OCI-M2 (cell line): Measurements from ENCODE around the gene POLL.

ENCODE experiments used
- DNase-seq: peaks from one replicate; lab custom pipeline; 2025; ENCODE audit not compliant: unreplicated experiment; lab: John Stamatoyannopoulos, UW

POLL gene

DNA sequence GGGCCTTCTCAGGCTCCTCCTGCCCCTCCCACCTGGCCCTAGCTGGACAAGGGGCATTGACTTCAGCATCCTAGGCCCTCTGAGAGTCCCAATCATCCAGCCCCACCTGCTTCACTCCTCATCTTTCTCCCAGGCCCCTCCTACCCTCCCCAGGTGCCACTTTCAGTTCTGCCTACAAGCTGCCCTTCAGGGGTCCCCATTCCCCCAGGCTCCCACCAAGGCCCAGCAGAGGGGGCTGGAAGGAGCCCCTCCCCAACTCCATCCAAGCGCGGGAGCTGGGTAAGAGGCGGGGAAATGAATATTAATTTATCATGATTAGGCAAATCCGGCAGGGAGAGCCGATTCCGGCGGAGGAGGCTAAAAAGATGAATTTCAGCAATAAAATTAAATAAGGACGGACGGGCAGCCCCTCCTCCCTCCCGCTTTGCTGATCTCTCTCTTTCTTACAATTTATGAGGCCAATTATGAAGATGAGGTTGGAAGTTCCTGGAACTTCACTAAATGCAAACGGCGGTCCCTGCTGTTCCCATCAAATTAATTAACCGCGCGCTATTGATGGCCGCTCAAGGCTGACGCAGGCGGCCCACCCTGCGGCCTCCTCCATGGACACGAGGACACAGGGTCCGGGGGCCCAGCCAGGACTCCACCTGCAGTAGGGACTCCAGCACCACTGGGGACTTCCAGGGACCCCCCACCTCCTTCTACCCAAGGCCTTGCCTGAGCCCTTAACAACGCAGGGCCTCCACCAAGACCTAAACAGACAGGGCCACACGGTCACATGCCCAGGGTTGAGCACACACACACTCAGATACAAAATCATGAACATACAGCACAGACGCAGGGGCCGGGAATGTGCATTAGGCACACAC lies 13.9 kb downstream of the POLL start:
- DNase-seq: no peak

DNA sequence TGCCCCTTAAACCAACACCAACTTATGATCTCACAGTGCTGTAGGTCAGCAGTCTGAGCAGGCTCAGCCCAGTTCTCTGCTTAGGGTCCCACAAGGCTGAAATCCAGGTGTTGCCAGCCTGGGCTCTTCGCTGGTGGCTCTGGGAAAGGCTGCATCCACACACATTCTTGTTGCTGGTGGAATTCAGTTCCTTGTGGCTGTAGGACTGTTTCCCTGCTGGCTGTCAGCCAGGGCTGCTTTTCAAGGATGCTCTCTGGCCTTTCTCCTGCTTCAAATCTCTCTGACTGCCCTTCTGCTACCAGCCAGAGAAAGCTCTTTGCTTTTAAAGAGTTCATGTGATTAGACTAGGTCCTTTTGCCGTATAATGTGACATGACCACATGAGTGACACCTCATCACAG lies 15.3 kb downstream of the POLL start:
- DNase-seq: no peak

DNA sequence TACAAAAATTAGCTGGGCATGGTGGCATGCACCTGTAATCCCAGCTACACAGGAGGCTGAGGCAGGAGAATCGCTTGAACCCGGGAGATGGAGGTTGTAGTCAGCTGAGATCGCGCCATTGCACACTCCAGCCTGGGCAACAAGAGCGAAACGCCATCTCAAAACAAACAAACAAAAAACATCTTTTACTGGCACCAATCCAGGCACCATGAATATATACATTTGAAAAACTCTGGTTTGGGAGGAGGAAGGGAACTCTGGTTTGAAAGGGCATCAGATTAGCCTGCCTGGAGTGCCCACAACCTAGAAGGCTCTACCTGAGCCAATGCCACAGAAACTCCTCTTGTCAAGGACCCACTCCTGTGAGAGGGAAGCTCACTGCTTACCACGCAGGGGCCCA lies 15.9 kb downstream of the POLL start:
- no peak for DNase-seq

DNA sequence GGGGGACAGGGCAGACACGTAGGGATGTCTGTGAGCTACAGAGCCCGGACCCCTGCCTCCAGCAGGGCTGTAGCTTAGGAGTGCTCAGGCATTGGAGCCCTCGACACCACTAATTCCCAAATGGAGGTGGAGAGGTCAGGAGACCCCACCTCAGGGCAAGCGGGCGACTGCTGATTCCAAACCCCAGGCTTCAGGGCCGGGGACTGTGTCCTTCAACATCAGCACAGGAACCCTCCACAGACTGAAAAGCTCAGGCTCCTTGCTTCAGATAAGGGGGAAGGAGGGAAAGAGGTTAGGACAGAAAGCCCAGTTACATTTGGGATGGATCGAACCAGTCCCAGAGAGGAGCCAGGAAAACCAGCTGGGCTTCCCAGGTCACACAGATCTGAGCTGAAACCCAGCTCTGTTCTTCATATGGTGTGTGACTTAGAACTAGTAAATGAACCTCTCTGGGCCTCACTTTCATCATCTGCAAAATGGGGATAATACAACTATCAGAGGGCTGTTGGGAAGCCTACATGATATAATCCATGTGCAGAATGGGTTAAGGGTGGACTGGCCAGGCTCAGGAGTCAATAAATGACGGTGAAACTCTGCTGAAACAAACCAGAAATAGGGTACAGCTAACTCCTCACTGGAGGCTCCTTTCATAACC lies 16.7 kb downstream of the POLL start:
- no peak for DNase-seq

DNA sequence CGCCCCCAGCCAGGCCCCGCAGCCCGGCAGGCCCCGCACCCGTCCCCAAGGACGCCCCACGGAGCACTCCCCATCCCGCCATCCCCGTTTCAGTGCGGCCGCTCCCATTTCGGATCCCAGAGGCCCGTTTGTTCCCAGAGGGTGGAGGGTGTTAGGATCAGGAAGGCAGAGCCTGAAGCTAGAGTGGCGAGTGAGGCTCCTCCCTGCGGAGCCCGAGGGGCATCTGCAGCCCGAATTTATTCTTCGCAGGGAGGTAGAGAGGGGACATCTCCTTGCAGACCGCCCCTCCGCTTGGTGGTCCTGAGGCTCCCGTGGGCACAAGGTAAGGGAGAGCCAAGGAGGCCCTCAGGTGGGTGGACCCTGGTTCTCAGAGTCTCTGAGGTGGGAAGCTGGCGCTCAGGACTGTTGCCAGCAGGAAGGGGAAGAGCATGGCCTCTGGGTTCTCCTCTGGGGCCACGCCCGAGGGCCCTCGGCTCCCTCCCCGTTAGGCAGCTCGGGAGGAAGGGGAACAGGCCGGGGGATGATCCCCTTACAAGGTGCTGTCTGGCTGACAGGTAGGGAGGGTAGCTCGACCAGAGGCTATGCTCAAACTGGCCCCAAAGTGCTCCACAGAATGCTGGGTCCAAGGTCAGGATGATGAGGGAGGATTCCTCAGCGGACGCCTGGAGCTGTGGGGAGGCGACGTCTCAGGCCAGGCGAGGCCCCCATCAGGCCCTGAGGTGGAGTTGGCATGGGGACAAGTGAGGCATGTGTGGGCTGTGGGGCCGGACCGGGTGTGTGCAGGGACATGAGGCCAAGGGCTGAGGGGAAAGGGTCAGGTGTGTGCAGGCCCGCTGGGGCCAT lies 17.4 kb downstream of the POLL start:
- no peak for DNase-seq

DNA sequence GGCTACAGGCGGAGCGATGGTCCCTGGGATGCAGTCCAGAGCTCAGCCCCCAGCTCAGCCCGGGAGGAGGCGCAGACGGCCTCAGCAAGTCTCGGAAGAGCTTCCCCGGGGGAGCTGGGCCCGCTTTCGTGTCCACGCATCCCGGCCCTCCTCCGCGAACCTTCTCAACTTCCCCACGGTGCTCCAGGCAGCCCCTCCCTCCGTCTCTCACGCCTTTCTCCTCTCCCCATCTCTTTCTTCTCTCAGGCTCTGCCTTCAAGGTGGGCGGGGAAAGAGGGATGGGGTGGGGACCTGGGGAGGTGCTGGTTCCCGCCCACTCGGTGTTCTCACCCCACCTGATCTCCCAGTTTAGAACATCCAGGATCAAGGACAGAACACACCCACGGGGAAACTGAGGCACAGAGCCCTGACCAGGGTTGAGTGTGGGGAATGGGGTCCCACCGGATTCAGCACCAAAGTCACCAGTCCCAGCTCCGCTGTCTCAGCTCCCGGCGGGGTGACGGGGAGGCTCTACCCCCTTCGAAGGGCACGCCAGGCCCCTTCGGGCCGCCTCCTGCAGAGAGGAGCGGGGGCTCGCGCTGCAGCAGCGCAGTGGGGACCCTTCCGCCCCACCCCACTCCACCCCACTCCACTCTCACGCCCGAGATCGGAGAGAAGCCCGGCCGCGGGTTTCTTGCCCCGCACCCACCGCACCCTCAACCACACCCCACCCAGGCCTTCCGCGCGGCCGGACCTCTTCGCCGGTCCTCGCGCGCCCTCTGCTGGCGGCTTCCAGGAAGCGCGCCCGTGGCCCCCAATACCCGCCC lies 18.2 kb downstream of the POLL start:
- no peak for DNase-seq

DNA sequence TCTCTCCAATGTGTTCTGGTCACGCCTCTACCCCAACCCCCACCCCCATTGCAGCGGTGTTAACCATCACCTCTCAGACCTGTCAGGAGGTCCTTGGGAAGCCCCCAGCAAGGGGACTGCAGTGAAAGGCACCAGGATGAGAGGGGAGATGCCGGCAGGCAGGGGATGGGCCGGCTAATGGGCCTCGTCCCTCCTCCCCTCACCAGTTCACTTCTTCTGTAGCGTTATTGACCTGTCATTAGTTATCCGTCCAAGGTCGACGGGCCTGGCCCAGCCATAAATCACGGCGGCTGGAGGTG lies 18.8 kb downstream of the POLL start:
- no peak for DNase-seq

DNA sequence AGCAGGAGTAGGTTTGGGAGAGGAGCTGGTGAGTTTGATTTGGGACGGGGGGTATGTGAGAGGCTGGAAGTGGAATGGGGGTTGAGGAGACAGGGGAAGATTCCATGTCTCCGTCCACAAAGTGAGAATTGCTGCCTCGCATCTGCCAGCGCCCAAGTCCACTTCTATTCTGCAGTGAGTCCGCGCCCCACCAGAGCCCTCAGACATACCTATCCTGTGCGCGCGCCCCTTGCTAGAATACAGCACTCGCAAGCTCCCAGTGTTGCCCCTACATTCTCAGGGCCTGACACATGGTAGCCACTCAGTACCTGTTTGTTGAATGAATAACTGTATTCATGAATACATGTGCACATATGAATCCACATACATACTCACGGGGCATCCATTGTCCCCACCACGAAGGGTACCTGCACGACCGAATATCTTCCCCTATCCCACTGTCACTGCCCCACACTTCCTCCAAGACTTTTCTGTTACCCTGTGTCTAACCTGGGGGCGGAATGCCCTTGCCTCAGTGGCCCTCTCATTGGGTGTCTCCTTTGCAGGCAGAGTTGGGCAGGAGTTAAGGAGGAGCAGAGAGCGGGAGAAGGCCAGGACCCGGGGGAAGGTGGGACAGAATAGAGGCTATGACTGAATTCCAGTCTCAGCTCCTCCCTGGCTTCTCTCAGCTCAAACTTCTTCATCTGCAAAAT lies 19.9 kb downstream of the POLL start:
- no peak for DNase-seq

DNA sequence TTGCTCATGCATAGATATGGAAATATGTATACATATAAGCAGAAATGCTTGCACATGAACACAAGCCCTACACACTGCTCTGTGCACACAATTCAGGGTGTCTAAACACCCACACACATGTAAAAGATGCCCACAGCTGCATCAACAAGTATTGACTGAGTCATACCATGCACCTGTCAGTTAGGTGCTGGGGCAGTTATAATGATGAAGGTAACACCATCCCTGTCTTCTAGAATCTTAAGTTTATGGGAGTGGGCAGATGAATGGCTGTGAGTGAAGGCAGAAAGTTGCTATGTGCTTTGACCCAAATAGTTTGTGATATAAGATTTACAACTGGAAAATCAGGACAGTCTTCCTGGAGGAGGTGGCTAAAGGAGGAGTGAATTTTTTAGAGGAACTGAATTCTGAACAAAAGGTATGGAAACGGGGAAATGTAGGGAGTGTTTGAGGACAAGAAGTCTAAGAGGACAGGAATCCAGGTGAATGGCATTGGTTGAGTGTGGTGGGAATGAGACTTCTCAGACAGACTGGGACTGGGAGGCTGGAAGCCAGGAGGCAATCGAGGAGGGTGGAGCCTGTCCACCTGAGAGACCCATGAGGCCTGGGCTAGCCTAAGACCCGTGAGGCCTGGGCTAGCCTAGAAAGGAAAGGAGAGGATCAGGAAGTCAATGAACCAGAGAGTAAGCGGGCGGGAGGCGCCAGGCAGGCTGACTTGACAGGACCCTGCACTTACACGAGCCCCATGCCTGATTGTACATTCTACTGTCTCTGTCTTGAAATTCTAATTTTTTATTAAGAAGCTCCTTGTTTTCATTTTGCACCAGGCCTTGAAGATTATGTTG lies 20.7 kb downstream of the POLL start:
- no peak for DNase-seq

DNA sequence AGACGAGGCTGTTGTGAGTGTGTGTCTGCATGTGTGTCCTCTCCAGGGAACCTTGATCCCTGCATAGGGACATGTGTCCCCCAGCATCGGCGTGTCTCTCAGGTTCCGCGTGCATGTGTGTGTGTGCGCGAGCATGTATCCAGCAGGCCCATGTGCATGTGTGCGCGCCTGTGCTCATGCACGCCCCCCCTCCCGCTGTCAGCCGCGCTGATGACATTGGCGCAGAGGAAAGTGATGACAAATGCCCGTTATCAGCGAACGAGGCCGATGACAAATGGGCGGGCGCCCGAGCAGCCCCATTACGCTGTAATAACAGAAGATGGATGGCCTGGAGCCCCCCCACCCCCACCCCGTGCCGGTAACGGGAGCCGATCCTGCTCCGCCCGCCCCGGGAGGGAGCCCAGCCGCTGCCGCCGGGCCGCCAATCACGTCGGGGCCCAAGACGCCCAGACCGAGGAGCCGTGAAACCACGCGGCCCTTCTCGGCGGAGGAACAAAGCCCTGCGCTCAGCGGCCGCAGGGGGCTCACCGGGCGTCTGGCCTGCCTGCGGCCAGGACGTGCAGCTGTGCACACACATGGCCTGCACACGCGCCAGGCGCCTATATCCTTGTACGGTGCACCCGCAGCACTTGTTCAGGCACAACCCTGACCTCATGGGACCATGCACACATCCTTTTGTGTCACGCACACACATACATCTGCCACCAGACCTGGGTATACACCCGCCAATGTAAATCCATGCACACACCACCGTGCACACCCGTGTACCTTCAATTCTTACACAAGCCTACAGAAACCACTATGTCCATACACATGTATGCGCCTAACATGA lies 21.5 kb downstream of the POLL start:
- DNase-seq: no peak

DNA sequence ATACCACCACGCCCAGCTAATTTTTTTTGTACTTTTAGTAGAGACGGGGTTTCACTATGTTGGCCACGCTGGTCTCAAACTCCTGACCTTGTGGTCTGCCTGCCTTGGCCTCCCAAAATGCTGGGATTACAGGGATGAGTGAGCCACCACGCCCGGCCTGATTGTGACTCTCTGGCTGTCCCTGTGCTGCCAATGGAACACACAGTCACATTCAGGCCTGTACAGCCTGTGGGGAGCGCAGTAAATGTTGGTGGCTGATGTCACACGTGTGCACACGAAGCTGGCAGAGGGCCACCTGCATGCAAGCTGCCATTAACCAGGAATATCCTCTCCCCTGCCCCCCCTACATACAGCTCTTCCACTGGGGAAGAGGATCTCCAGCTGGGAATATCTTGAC lies 22.1 kb downstream of the POLL start:
- no peak for DNase-seq

DNA sequence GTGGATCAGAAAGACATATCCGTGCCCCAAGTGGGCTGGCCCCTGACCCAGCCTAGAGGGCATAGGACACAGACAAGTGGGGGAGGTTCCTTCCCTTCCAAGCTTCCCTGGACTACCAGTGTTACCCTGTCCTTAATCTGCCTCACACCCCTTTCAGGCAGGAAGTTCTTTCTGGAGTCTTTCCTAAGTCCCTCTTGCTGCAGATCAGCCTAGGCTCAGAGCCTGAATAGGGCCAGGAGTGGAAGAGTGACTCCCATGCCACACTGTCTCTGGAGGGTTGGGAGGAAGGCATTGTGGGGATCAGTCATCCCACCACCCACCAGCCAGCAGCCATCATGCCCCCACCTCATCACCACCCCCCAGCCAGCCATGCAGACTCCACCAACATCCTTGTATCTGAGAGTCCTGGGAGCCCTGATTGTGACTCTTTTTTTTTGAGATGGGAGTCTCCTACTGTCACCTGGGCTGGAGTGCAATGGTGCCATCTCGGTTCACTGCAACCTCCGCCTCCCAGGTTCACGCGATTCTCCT lies 22.6 kb downstream of the POLL start:
- no peak for DNase-seq

DNA sequence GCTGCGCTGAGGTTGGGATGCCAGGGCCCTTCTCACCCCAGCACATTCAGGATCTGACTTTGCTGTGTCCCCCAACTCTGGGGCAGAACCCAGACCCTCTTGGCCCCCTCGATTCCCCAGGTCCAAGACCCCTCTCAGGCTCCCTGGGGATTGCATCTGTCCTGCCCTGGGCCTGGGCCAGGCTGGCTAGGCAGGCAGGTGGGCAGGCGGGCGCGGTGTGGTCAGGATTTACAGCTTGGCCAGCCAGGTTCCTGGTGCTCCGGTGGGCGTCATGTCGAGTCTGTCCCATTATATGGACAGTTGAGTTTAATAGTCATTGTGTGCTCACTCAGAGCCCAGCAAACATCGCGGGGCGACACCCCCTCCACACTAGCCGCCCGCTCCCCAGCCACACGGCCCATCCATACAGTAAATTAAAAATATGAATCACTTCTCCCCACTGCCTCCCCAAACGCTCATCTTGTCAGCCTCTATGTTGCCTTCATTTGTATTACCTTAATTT lies 23.5 kb downstream of the POLL start:
- DNase-seq: no peak

DNA sequence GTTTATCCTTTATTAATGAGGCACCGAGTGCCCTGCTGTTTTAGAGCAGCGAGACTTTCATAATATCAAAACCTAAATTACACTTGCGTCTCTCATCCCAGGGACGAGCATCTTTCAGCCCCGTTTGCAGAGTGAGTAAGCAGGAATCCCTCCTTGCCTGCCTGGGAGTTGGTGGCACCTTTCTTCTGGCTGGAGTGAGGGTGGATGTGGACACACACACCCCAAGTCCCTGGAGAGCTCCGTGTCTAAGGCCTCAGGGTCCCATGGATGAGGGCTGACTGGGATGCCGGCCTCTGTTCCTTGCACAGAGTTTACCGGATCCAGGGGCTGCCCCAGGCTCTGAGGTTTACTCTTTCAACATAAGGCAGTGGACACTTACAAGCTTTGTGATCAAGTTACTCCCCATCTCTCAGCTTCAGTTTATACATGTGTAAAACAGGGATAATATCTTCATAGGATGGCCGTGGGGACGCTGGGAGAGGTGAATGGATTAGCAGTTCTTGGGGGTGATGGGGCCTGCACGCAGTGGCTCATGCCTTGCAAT lies 24.5 kb downstream of the POLL start:
- no peak for DNase-seq

DNA sequence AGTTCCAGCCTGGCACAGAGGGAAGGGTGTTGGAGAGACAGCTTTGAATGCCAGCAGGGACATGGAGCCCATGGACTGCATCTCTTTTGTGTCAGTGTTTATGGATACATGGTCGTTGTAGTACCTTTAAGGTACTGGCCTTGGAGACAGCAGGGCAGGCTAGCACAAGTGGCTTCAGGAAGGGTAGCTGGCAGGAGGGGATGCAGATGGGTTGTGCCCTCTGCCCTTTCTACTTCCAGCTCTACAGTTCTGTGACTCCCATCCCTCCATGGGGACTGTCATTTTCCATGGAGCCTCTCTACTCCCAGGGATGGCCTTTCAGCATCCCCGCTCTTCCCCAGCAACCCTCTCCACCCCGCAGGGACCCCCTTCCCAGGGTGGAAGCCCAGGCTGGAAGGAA lies 25.1 kb downstream of the POLL start:
- no peak for DNase-seq

DNA sequence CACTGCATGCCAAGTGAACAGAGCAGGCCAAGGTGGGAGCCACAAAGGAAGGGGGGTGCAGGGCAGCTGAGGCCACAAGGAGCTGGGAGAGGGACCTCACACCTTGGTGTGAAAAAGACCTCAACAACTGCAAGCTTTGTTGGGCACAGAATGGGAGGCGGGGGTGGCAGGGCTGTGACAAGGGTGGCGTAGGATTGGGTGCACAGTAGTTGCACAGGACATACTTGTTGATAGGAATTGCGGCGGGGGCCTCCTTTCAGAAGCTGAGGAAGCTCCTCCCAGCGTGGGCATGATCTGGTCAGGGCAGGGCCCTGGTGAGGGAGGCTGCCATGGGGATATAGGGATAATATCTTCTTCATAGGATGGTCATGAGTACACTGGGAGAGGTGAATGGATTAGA lies 25.8 kb downstream of the POLL start:
- no peak for DNase-seq

DNA sequence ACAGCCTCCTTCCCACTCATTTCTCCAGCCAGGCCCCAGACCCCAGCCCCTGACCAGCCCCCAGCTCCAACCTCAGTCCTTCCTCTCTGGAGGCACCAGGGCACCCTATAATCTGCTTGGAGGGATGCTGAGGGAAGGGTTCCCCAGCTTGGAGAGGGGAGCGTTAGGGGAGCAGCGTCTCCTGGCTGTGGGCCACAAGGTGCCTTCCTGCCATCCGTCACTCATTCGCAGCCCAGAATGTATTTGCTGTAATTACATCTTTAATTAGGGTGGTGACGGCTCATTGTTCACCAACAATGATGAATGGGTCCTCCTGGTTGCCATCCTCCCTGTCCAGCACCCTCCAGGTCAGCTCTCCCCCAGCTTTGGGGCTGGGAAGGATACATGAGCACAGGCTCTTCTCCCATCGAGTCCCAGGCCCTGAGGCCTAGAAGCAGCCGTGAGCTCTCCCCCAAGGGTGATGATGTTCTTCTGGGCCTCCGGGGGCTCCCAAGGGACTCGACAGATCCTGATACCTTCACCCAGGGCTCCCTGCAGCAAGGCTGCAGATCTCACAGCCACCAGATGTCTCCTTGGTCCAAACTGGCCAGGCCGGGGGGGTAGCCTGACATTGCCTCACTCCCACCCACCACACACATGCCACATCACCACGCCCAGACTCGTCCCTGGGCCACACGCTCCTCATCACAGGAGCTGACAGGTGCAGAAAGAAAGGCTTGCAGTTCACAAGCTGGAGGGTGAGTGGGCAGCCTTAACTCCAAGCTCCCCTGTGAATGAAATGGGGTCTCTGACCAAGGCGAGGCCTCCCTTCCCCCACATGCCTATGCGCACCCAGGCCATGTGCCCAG lies 26.8 kb downstream of the POLL start:
- DNase-seq: no peak
